ENCODE results near the gene ZNF469.

- TF ChIP-seq, protein P1, sequence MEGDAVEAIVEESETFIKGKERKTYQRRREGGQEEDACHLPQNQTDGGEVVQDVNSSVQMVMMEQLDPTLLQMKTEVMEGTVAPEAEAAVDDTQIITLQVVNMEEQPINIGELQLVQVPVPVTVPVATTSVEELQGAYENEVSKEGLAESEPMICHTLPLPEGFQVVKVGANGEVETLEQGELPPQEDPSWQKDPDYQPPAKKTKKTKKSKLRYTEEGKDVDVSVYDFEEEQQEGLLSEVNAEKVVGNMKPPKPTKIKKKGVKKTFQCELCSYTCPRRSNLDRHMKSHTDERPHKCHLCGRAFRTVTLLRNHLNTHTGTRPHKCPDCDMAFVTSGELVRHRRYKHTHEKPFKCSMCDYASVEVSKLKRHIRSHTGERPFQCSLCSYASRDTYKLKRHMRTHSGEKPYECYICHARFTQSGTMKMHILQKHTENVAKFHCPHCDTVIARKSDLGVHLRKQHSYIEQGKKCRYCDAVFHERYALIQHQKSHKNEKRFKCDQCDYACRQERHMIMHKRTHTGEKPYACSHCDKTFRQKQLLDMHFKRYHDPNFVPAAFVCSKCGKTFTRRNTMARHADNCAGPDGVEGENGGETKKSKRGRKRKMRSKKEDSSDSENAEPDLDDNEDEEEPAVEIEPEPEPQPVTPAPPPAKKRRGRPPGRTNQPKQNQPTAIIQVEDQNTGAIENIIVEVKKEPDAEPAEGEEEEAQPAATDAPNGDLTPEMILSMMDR (IDR thresholded peaks at IDR 0.05): no peak
- TF ChIP-seq POLR2A (IDR thresholded peaks at IDR 0.05): no peak
- TF ChIP-seq EP300 (IDR thresholded peaks at IDR 0.05): no peak
These were observed 30.0 kb downstream of the ZNF469 start for GRCh38 chr16:88412766-88413165.
